Liver (tissue), 9 donors: ENCODE measurements around the gene KLF1. TPM values are rescaled to one million over a fixed set of nuclear protein-coding genes. Genes with fewer than 3 reads are reported as not detected.

ENCODE experiments used
- DNase-seq: peaks from one replicate; pipeline ENCODE4 v3.0.0-alpha.2; 2017; ENCODE audit warnings: low spot score
- H3K27ac ChIP-seq, 2 donors: one replicate each; pipeline ENCODE4 v1.7.0; 2013; ENCODE audit warnings: inconsistent platforms in 2 of 2, low read length in 2 of 2, control low read depth in 1 of 2, low read depth in 1 of 2, mild to moderate bottlenecking in 1 of 2
- H3K27me3 ChIP-seq, 4 donors: one replicate each; pipeline versions ENCODE4 v1.6.1 to v1.7.0; 2013; ENCODE audit warnings: low read length in 3 of 4, inconsistent platforms in 1 of 4, mild to moderate bottlenecking in 1 of 4, moderate library complexity in 1 of 4; ENCODE audit not compliant: control insufficient read depth in 4 of 4, insufficient read depth in 4 of 4
- H3K36me3 ChIP-seq, 4 donors: one replicate each; pipeline versions ENCODE4 v1.6.1 to v1.7.0; 2013; ENCODE audit warnings: low read length in 3 of 4, mild to moderate bottlenecking in 3 of 4, low read depth in 1 of 4, moderate library complexity in 1 of 4; ENCODE audit not compliant: control insufficient read depth in 4 of 4, insufficient read depth in 3 of 4
- H3K4me1 ChIP-seq, 4 donors: one replicate each; pipeline versions ENCODE4 v1.6.1 to v1.7.0; 2013; ENCODE audit warnings: low read length in 3 of 4, mild to moderate bottlenecking in 3 of 4, moderate library complexity in 1 of 4; ENCODE audit not compliant: control insufficient read depth in 4 of 4, insufficient read depth in 4 of 4
- H3K4me3 ChIP-seq, 3 donors: one replicate each; pipeline versions ENCODE4 v1.6.1 to v1.7.0; 2013; ENCODE audit warnings: low read length in 3 of 3, control low read depth in 1 of 3, low read depth in 1 of 3, mild to moderate bottlenecking in 1 of 3
- H3K9ac ChIP-seq, 2 donors: one replicate each; pipeline ENCODE4 v1.7.0; 2013; ENCODE audit warnings: low read length in 2 of 2, mild to moderate bottlenecking in 2 of 2, moderate library complexity in 2 of 2, control low read depth in 1 of 2, low read depth in 1 of 2
- H3K9me3 ChIP-seq, 4 donors: one replicate each; pipeline versions ENCODE4 v1.6.1 to v1.7.0; 2013; ENCODE audit warnings: low read length in 3 of 4; ENCODE audit not compliant: control insufficient read depth in 4 of 4
- ATF3 ChIP-seq: IDR thresholded peaks from 2 replicates; pipeline ENCODE4 v1.6.1; 2016; ENCODE audit warnings: antibody characterized with exemption
- EGR1 ChIP-seq, 2 donors: IDR thresholded peaks; 2 replicates each; pipeline ENCODE4 v1.6.1; 2016 to 2018; ENCODE audit warnings: antibody characterized with exemption in 2 of 2, low read depth in 2 of 2
- FOXA1 ChIP-seq: IDR thresholded peaks from 2 replicates; pipeline ENCODE4 v1.6.1; 2016; ENCODE audit warnings: antibody characterized with exemption
- FOXA2 ChIP-seq: IDR thresholded peaks from 2 replicates; pipeline ENCODE4 v1.6.1; 2016; ENCODE audit warnings: antibody characterized with exemption
- GABPA ChIP-seq, 2 donors: IDR thresholded peaks in 1 of 2; conservative IDR thresholded peaks in 1 of 2; 2 replicates each; pipeline ENCODE4 v1.6.1; 2016; ENCODE audit warnings: antibody characterized with exemption in 2 of 2, mild to moderate bottlenecking in 1 of 2, moderate library complexity in 1 of 2
- HNF4A ChIP-seq, 2 donors: conservative IDR thresholded peaks; 2 replicates each; pipeline ENCODE4 v1.6.1; 2016; ENCODE audit warnings: antibody characterized with exemption in 2 of 2, mild to moderate bottlenecking in 2 of 2
- JUND ChIP-seq, 2 donors: IDR thresholded peaks; 2 replicates each; pipeline ENCODE4 v1.6.1; 2016; ENCODE audit warnings: antibody characterized with exemption in 2 of 2
- MAX ChIP-seq: IDR thresholded peaks from 2 replicates; pipeline ENCODE4 v1.6.1; 2016; ENCODE audit warnings: antibody characterized with exemption
- NR2F2 ChIP-seq: IDR thresholded peaks from 2 replicates; pipeline ENCODE4 v1.6.1; 2016; ENCODE audit warnings: antibody characterized with exemption
- RAD21 ChIP-seq, 2 donors: IDR thresholded peaks; 2 replicates each; pipeline ENCODE4 v1.6.1; 2016; ENCODE audit warnings: antibody characterized with exemption in 2 of 2, mild to moderate bottlenecking in 2 of 2
- REST ChIP-seq: IDR thresholded peaks from 2 replicates; pipeline ENCODE4 v1.6.1; 2016; ENCODE audit warnings: antibody characterized with exemption, mild to moderate bottlenecking
- RXRA ChIP-seq, 2 donors: IDR thresholded peaks; 2 replicates each; pipeline ENCODE4 v1.6.1; 2017 to 2018; ENCODE audit warnings: antibody characterized with exemption in 2 of 2, mild to moderate bottlenecking in 1 of 2
- TAF1 ChIP-seq: conservative IDR thresholded peaks from 2 replicates; pipeline ENCODE4 v1.6.1; 2016; ENCODE audit warnings: antibody characterized with exemption, mild to moderate bottlenecking
- YY1 ChIP-seq: IDR thresholded peaks from 2 replicates; pipeline ENCODE4 v1.6.1; 2016; ENCODE audit warnings: antibody characterized with exemption, mild to moderate bottlenecking
- WGBS: extraction: QIAGEN DNeasy Blood & Tissue Kit; methylation state at CpG from one replicate; pipeline ENCODE4 v1.1.7; 2013; 5-methylcytosine and 5-hydroxymethylcytosine counted together
- polyA plus RNA-seq, 2 donors: library from polyadenylated mRNA; stranded (reverse) in 1 of 2; unstranded in 1 of 2; fragments of 200-250 nt in 1 of 2; fragments of >200 nt in 1 of 2; fragmentation: Nextera tagmentation in 1 of 2; extraction: Ambion mirVana in 1 of 2; gene quantifications; one replicate each; pipeline versions ENCODE4 v1.2.1 to v1.2.3, GENCODE V29; 2013 to 2015
- total RNA-seq, 2 donors: library from RNA; depleted of rRNA; stranded (reverse); fragments of >200 nt; gene quantifications; one replicate each; pipeline ENCODE4 v1.2.3, GENCODE V29; 2014
- donor health status: healthy.
- donor health status: healthy.
- donor health status: healthy.
- donor health status: healthy.
- donor health status: healthy.

The KLF1 gene
- total and polyA plus RNA-seq, 4 donors: 234 TPM; not detected in 3

GRCh38 chr19:12873891-12874745, 12.9 kb downstream of the KLF1 start:
- DNase-seq: no peak
- no peak overlapping the region for H3K27ac ChIP-seq
- no peaks in the 10 kb centered on the region for H3K27me3 ChIP-seq
- no peak overlapping the region for H3K4me3 ChIP-seq
- WGBS: 77% methylated on average over 86 of the region's 86 CpGs
- no peaks in the 10 kb centered on the region for H3K9me3 ChIP-seq
- peaks cover 0 to 6% (median 3%) of the 10 kb centered on the region in 4 donors for H3K4me1 ChIP-seq
- H3K36me3 ChIP-seq: peaks cover 0 to 12% (median 7%) of the 10 kb centered on the region in 4 donors
- TF ChIP-seq RAD21 (IDR thresholded peaks at IDR 0.05) (no peak), FOXA1 (no peak), GABPA (IDR thresholded peaks at IDR 0.05 in 1 of 2, conservative IDR thresholded peaks at IDR 0.05 in 1 of 2) (no peak)
- no peak overlapping the region for H3K9ac ChIP-seq

GRCh38 chr19:12872941-12873890, 13.8 kb downstream of the KLF1 start:
- H3K27ac ChIP-seq: no peak overlapping the region
- no peaks in the 10 kb centered on the region for H3K9me3 ChIP-seq
- H3K4me1 ChIP-seq: peaks cover 0 to 6% (median 3%) of the 10 kb centered on the region in 4 donors
- WGBS: 40% methylated on average over 70 of the region's 70 CpGs
- H3K27me3 ChIP-seq: no peaks in the 10 kb centered on the region
- DNase-seq: peak; percentile 81
- no peak overlapping the region for H3K9ac ChIP-seq
- TF ChIP-seq NR2F2 (peak; percentile 57), RXRA (IDR thresholded peaks at IDR 0.05) (peak in 1 of 2 donors; percentile 15), ATF3 (no peak), JUND (IDR thresholded peaks at IDR 0.05) (no peak), MAX (no peak), EGR1 (IDR thresholded peaks at IDR 0.05; ENCODE audit: low read depth in 2 of 2) (peak; percentile 93 to 94)
- peak overlapping the region in 2 of 3 donors; percentile 18 to 42 for H3K4me3 ChIP-seq
- peaks cover 0 to 10% (median 6%) of the 10 kb centered on the region in 4 donors for H3K36me3 ChIP-seq

GRCh38 chr19:12872255-12872654, 14.7 kb downstream of the KLF1 start:
- H3K27ac ChIP-seq: no peak overlapping the region
- no peak for DNase-seq
- peaks cover 0 to 11% (median 7%) of the 10 kb centered on the region in 4 donors for H3K4me1 ChIP-seq
- 89% methylated on average over 5 of the region's 5 CpGs for WGBS
- peaks cover 0 to 7% (median 4%) of the 10 kb centered on the region in 4 donors for H3K36me3 ChIP-seq
- no peak overlapping the region for H3K4me3 ChIP-seq
- TF ChIP-seq MAX (no peak), EGR1 (IDR thresholded peaks at IDR 0.05; ENCODE audit: low read depth in 2 of 2) (no peak), TAF1 (no peak), GABPA (IDR thresholded peaks at IDR 0.05 in 1 of 2, conservative IDR thresholded peaks at IDR 0.05 in 1 of 2) (no peak), YY1 (no peak), ATF3 (no peak), FOXA2 (no peak), FOXA1 (no peak), HNF4A (conservative IDR thresholded peaks at IDR 0.05) (no peak), RAD21 (IDR thresholded peaks at IDR 0.05) (no peak), JUND (IDR thresholded peaks at IDR 0.05) (no peak), REST (no peak)
- H3K9ac ChIP-seq: no peak overlapping the region
- H3K27me3 ChIP-seq: no peaks in the 10 kb centered on the region
- no peaks in the 10 kb centered on the region for H3K9me3 ChIP-seq
